HEK293 (cell line): ENCODE data around the gene CEACAM4.
A peak's percentile ranks its signal among the peaks of the same experiment; 100 is the strongest.

ENCODE experiments used
- CTCF ChIA-PET: fragments of 350-600 bp; formaldehyde crosslinking; extraction: SDS; loops from one replicate; lab custom pipeline; 2021; ENCODE audit warnings: antibody characterized with exemption; lab: Yijun Ruan, JAX
- POLR2A ChIA-PET: fragments of 300-600 bp; formaldehyde crosslinking; extraction: SDS; loops from one replicate; lab custom pipeline; 2020; ENCODE audit warnings: antibody characterized with exemption, inconsistent platforms; lab: Yijun Ruan, JAX
- H3K27ac ChIP-seq: fragments of 200-500 bp; sonication (Bioruptor generic); 2 replicates; pipeline ENCODE4 v1.5.1; 2014; ENCODE audit warnings: low read depth, low read length, control low read depth, inconsistent platforms; ENCODE audit errors: extremely low read depth
- H3K36me3 ChIP-seq, 2 experiments: fragments of 200-500 bp in 1 of 2; sonication (Bioruptor generic) in 1 of 2; 1 replicate in 1 of 2; 2 replicates in 1 of 2; pipeline ENCODE4 v1.5.1; 2014 to 2017; ENCODE audit warnings: inconsistent platforms in 2 of 2, low read length in 2 of 2; ENCODE audit not compliant: control insufficient read depth in 2 of 2, insufficient read depth in 1 of 2
- H3K4me1 ChIP-seq: fragments of 200-500 bp; sonication (Bioruptor generic); 2 replicates; pipeline ENCODE4 v1.5.1; 2014; ENCODE audit warnings: mild to moderate bottlenecking, low read length, inconsistent platforms; ENCODE audit not compliant: control insufficient read depth, insufficient read depth
- H3K4me3 ChIP-seq: 2 replicates; pipeline ENCODE4 v1.5.1; 2011; ENCODE audit warnings: low read depth, mild to moderate bottlenecking, control low read depth, low read length, moderate library complexity
- H3K9me3 ChIP-seq: fragments of 200-500 bp; sonication (Bioruptor generic); 2 replicates; pipeline ENCODE4 v1.5.1; 2014; ENCODE audit warnings: low read depth, low read length, inconsistent platforms; ENCODE audit not compliant: control insufficient read depth, insufficient read depth
- CTCF ChIP-seq: fragments of 450-650 bp; formaldehyde crosslinking; IDR thresholded peaks from 2 replicates; pipeline ENCODE4 v1.5.1; 2016; ENCODE audit warnings: missing biosample characterization, missing genetic modification characterization
- GLI4 ChIP-seq: fragments of 450-650 bp; formaldehyde crosslinking; IDR thresholded peaks from 2 replicates; pipeline ENCODE4 v1.5.1; 2016; ENCODE audit warnings: missing biosample characterization, missing genetic modification characterization
- KLF8 ChIP-seq: fragments of 450-650 bp; formaldehyde crosslinking; IDR thresholded peaks from 2 replicates; pipeline ENCODE4 v1.5.1; 2016; ENCODE audit warnings: missing biosample characterization, missing genetic modification characterization
- KLF9 ChIP-seq: fragments of 450-650 bp; formaldehyde crosslinking; IDR thresholded peaks from 2 replicates; pipeline ENCODE4 v1.5.1; 2016; ENCODE audit warnings: missing biosample characterization, missing genetic modification characterization, low read depth
- RBAK ChIP-seq: fragments of 450-650 bp; formaldehyde crosslinking; IDR thresholded peaks from 2 replicates; pipeline ENCODE4 v1.5.1; 2016; ENCODE audit warnings: missing biosample characterization, missing genetic modification characterization
- TSHZ1 ChIP-seq: fragments of 450-650 bp; formaldehyde crosslinking; IDR thresholded peaks from 2 replicates; pipeline ENCODE4 v1.5.1; 2016; ENCODE audit warnings: missing biosample characterization, missing genetic modification characterization, borderline replicate concordance
- ZNF138 ChIP-seq: fragments of 450-650 bp; formaldehyde crosslinking; IDR thresholded peaks from 2 replicates; pipeline ENCODE4 v1.5.1; 2016; ENCODE audit warnings: missing biosample characterization, missing genetic modification characterization, borderline replicate concordance
- ZNF140 ChIP-seq: fragments of 450-650 bp; formaldehyde crosslinking; IDR thresholded peaks from 2 replicates; pipeline ENCODE4 v1.5.1; 2016; ENCODE audit warnings: missing biosample characterization, missing genetic modification characterization
- ZNF155 ChIP-seq: fragments of 450-650 bp; formaldehyde crosslinking; IDR thresholded peaks from 2 replicates; pipeline ENCODE4 v1.5.1; 2016; ENCODE audit warnings: missing biosample characterization, missing genetic modification characterization
- ZNF157 ChIP-seq: fragments of 450-650 bp; formaldehyde crosslinking; IDR thresholded peaks from 2 replicates; pipeline ENCODE4 v1.5.1; 2016; ENCODE audit warnings: missing biosample characterization, missing genetic modification characterization
- ZNF214 ChIP-seq: fragments of 450-650 bp; formaldehyde crosslinking; IDR thresholded peaks from 2 replicates; pipeline ENCODE4 v1.5.1; 2017; ENCODE audit warnings: missing biosample characterization, mild to moderate bottlenecking, missing genetic modification characterization, borderline replicate concordance
- ZNF302 ChIP-seq: fragments of 450-650 bp; formaldehyde crosslinking; IDR thresholded peaks from 2 replicates; pipeline ENCODE4 v1.5.1; 2016; ENCODE audit warnings: missing biosample characterization, missing genetic modification characterization, low read depth
- ZNF324 ChIP-seq: fragments of 450-650 bp; formaldehyde crosslinking; IDR thresholded peaks from 2 replicates; pipeline ENCODE4 v1.5.1; 2016; ENCODE audit warnings: missing biosample characterization, missing genetic modification characterization
- ZNF366 ChIP-seq: fragments of 450-650 bp; formaldehyde crosslinking; conservative IDR thresholded peaks from 2 replicates; pipeline ENCODE4 v1.5.1; 2016; ENCODE audit warnings: missing biosample characterization, missing genetic modification characterization
- ZNF394 ChIP-seq: fragments of 450-650 bp; formaldehyde crosslinking; IDR thresholded peaks from 2 replicates; pipeline ENCODE4 v1.5.1; 2016; ENCODE audit warnings: missing biosample characterization, missing genetic modification characterization, mild to moderate bottlenecking, moderate library complexity, borderline replicate concordance
- ZNF501 ChIP-seq: fragments of 450-650 bp; formaldehyde crosslinking; IDR thresholded peaks from 2 replicates; pipeline ENCODE4 v1.5.1; 2016; ENCODE audit warnings: missing biosample characterization, missing genetic modification characterization
- ZNF510 ChIP-seq: fragments of 450-650 bp; formaldehyde crosslinking; IDR thresholded peaks from 2 replicates; pipeline ENCODE4 v1.5.1; 2018; ENCODE audit warnings: mild to moderate bottlenecking, missing genetic modification characterization, missing biosample characterization; ENCODE audit not compliant: insufficient replicate concordance
- ZNF747 ChIP-seq: fragments of 450-650 bp; formaldehyde crosslinking; IDR thresholded peaks from 2 replicates; pipeline ENCODE4 v1.5.1; 2016; ENCODE audit warnings: missing biosample characterization, missing genetic modification characterization
- TF ChIP-seq, protein P1 (sequence below): fragments of 450-650 bp; formaldehyde crosslinking; IDR thresholded peaks from 2 replicates; pipeline ENCODE4 v1.5.1; 2016; ENCODE audit warnings: missing biosample characterization, missing genetic modification characterization
- TF ChIP-seq, protein P2 (sequence below): fragments of 450-650 bp; formaldehyde crosslinking; IDR thresholded peaks from 2 replicates; pipeline ENCODE4 v1.5.1; 2016; ENCODE audit warnings: missing biosample characterization, missing genetic modification characterization

Gene CEACAM4

DNA sequence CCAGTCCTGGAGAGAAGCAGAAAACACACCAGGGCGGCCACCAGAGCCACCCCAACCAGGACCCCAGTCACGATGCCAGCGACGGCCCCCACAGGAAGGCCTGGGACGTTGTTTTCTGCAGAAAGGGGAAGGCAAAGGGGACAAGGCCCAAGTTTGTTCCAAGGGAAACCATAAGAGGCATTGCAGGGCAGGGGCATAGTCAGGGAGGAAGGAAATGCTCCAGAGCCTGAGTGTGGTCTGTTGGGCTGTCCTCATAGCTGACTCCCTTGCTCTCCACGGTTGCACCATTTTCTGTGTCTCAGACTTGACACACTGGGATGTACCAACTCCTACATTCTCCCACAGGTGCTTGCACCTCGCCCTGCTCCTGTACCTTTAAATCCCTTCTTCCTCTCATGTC lies 5.2 kb downstream of the CEACAM4 start:
- no peaks in the 10 kb centered on the region for H3K36me3 ChIP-seq
- ChIA-PET POLR2A (no interaction called here), CTCF (interaction anchor here (1.1 to 1.2 kb wide), 2 partner anchors 20 to 24 kb away, joined by 3 to 4 read pairs; no protein-coding TSS in a partner anchor)
- no peak overlapping the region for H3K27ac ChIP-seq
- TF ChIP-seq, protein P1, sequence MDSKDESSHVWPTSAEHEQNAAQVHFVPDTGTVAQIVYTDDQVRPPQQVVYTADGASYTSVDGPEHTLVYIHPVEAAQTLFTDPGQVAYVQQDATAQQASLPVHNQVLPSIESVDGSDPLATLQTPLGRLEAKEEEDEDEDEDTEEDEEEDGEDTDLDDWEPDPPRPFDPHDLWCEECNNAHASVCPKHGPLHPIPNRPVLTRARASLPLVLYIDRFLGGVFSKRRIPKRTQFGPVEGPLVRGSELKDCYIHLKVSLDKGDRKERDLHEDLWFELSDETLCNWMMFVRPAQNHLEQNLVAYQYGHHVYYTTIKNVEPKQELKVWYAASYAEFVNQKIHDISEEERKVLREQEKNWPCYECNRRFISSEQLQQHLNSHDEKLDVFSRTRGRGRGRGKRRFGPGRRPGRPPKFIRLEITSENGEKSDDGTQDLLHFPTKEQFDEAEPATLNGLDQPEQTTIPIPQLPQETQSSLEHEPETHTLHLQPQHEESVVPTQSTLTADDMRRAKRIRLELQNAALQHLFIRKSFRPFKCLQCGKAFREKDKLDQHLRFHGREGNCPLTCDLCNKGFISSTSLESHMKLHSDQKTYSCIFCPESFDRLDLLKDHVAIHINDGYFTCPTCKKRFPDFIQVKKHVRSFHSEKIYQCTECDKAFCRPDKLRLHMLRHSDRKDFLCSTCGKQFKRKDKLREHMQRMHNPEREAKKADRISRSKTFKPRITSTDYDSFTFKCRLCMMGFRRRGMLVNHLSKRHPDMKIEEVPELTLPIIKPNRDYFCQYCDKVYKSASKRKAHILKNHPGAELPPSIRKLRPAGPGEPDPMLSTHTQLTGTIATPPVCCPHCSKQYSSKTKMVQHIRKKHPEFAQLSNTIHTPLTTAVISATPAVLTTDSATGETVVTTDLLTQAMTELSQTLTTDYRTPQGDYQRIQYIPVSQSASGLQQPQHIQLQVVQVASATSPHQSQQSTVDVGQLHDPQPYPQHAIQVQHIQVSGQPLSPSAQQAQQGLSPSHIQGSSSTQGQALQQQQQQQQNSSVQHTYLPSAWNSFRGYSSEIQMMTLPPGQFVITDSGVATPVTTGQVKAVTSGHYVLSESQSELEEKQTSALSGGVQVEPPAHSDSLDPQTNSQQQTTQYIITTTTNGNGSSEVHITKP: peak; percentile 31; the same call in 1 of the 2 replicates
- TF ChIP-seq, protein P2, sequence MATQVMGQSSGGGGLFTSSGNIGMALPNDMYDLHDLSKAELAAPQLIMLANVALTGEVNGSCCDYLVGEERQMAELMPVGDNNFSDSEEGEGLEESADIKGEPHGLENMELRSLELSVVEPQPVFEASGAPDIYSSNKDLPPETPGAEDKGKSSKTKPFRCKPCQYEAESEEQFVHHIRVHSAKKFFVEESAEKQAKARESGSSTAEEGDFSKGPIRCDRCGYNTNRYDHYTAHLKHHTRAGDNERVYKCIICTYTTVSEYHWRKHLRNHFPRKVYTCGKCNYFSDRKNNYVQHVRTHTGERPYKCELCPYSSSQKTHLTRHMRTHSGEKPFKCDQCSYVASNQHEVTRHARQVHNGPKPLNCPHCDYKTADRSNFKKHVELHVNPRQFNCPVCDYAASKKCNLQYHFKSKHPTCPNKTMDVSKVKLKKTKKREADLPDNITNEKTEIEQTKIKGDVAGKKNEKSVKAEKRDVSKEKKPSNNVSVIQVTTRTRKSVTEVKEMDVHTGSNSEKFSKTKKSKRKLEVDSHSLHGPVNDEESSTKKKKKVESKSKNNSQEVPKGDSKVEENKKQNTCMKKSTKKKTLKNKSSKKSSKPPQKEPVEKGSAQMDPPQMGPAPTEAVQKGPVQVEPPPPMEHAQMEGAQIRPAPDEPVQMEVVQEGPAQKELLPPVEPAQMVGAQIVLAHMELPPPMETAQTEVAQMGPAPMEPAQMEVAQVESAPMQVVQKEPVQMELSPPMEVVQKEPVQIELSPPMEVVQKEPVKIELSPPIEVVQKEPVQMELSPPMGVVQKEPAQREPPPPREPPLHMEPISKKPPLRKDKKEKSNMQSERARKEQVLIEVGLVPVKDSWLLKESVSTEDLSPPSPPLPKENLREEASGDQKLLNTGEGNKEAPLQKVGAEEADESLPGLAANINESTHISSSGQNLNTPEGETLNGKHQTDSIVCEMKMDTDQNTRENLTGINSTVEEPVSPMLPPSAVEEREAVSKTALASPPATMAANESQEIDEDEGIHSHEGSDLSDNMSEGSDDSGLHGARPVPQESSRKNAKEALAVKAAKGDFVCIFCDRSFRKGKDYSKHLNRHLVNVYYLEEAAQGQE: no peak
- no peaks in the 10 kb centered on the region for H3K9me3 ChIP-seq
- H3K4me1 ChIP-seq: no peaks in the 10 kb centered on the region
- H3K4me3 ChIP-seq: no peak overlapping the region

DNA sequence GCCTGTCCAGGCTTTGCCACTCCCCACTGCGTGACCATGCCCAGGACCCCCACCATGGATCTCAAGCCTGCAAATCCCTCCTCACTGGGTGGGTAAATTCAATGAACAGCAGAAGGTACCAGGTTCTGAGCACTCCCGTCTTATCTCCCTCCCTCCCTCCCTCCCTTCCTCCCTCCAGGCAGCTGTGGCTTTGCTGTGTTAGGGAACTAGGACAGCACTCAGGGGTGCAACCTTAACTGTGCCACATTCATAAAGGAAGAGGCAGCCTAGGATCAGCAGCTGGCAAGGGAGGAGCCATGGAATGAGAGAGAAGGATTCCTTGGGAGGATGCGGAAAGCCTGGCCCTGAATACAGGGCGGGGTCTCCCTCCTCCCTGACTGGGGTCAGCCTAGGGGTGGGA lies 5.6 kb downstream of the CEACAM4 start:
- H3K4me1 ChIP-seq: no peaks in the 10 kb centered on the region
- TF ChIP-seq ZNF747: no peak
- TF ChIP-seq RBAK (tag by site-specific recombination): no peak
- no peak for TF ChIP-seq TSHZ1
- TF ChIP-seq, all 188 proteins: peak for 0
- POLR2A ChIA-PET: no interaction called here
- CTCF ChIA-PET: interaction anchor here (1.1 kb wide), 1 partner anchor 21 kb away, joined by 4 read pairs; no protein-coding TSS in a partner anchor
- Histone ChIP-seq H3K36me3 (no peaks in the 10 kb centered on the region), H3K4me3 (no peak overlapping the region), H3K9me3 (no peaks in the 10 kb centered on the region), H3K27ac (no peak overlapping the region)

- no peaks in the 10 kb centered on the region for H3K9me3 ChIP-seq
- POLR2A ChIA-PET: no interaction called here
- no peak overlapping the region for H3K4me3 ChIP-seq
- H3K36me3 ChIP-seq: no peaks in the 10 kb centered on the region
- CTCF ChIA-PET: no interaction called here
- H3K27ac ChIP-seq: no peak overlapping the region
- H3K4me1 ChIP-seq: no peaks in the 10 kb centered on the region
- TF ChIP-seq ZNF501 (tag by site-specific recombination) (no peak), KLF9 (no peak), ZNF324 (tag by site-specific recombination) (no peak), ZNF510 (no peak), CTCF (tag by site-specific recombination) (no peak), ZNF302 (tag by site-specific recombination) (no peak), GLI4 (tag by site-specific recombination) (no peak), ZNF366 (tag by site-specific recombination) (no peak), ZNF138 (tag by site-specific recombination) (no peak), ZNF214 (tag by site-specific recombination) (no peak), ZNF155 (tag by site-specific recombination) (no peak), ZNF157 (tag by site-specific recombination) (no peak), ZNF140 (tag by site-specific recombination) (no peak), KLF8 (no peak), ZNF394 (no peak)
Observed at GRCh38 chr19:41620171-41620570, 6.7 kb downstream of the CEACAM4 start.
